Tibial artery (tissue), 4 donors: ENCODE results near the gene COTL1.

Experiments
- DNase-seq, 2 donors: peaks; one replicate each; pipeline ENCODE4 v3.0.0-alpha.2; 2019
- H3K27ac ChIP-seq, 2 donors: fragments of 200-600 bp; sonication (generic) in 1 of 2; 1 replicate in 1 of 2; 2 replicates in 1 of 2; pipeline ENCODE4 v1.5.1; 2018 to 2019; ENCODE audit warnings: mild to moderate bottlenecking in 1 of 2
- H3K27me3 ChIP-seq, 2 donors: fragments of 200-600 bp; sonication (generic) in 1 of 2; one replicate each; pipeline versions ENCODE4 v1.5.1 to v1.6.0; 2016 to 2019
- H3K36me3 ChIP-seq, 3 donors: fragments of 200-600 bp; sonication (generic) in 2 of 3; one replicate each; pipeline ENCODE4 v1.5.1; 2016 to 2019; ENCODE audit warnings: mild to moderate bottlenecking in 2 of 3
- H3K4me1 ChIP-seq, 4 donors: fragments of 200-600 bp; sonication (generic) in 2 of 4; 1 replicate in 3 of 4; 2 replicates in 1 of 4; pipeline ENCODE4 v1.5.1; 2016 to 2019
- H3K4me3 ChIP-seq, 2 donors: fragments of 200-600 bp; sonication (generic) in 1 of 2; 1 replicate in 1 of 2; 2 replicates in 1 of 2; pipeline ENCODE4 v1.5.1; 2018 to 2019; ENCODE audit warnings: mild to moderate bottlenecking in 2 of 2
- H3K9me3 ChIP-seq, 3 donors: fragments of 200-600 bp; sonication (generic) in 1 of 3; one replicate each; pipeline ENCODE4 v1.5.1; 2016 to 2019
- intact Hi-C: fragments of 100-400 bp; cut with DNase I; formaldehyde crosslinking; loops from one replicate; pipeline ENCODE4 v1.15.0; 2023; ENCODE audit warnings: low total_unique reads
- TF ChIP-seq, protein P1 (sequence below), 2 experiments: fragments of 200-600 bp in 1 of 2; fragments of 450-650 bp in 1 of 2; IDR thresholded peaks; one replicate each; pipeline ENCODE4 v1.5.1; 2017 to 2019; ENCODE audit warnings: antibody characterized with exemption in 2 of 2, mild to moderate bottlenecking in 1 of 2, moderate library complexity in 1 of 2

Gene COTL1

DNA sequence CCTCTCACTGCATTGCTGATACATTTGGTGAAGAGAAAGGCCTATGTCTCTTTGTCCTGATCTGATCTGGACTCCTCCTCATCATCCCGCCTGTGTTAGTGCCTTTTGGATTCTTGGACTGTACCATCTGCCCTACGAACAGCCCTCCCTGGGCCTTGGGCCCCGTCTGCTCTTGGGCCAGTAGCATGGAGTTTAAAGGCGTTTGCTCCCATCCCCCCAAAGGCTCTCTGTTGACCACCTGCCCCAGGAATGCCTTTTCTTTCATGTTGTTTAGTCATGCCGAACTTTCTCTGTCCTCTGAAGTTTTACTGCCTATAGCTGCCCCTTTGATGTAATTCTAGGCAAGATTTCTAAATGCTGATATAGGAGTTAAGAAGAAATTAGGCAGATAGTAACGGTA, 82.5 kb downstream of the COTL1 start:
- no peaks in the 10 kb centered on the region for H3K9me3 ChIP-seq
- H3K4me1 ChIP-seq = peaks cover 0 to 22% (median 19%) of the 10 kb centered on the region in 4 donors
- no peaks in the 10 kb centered on the region for H3K36me3 ChIP-seq
- no peak for DNase-seq
- H3K27me3 ChIP-seq = no peaks in the 10 kb centered on the region
- TF ChIP-seq, protein P1, sequence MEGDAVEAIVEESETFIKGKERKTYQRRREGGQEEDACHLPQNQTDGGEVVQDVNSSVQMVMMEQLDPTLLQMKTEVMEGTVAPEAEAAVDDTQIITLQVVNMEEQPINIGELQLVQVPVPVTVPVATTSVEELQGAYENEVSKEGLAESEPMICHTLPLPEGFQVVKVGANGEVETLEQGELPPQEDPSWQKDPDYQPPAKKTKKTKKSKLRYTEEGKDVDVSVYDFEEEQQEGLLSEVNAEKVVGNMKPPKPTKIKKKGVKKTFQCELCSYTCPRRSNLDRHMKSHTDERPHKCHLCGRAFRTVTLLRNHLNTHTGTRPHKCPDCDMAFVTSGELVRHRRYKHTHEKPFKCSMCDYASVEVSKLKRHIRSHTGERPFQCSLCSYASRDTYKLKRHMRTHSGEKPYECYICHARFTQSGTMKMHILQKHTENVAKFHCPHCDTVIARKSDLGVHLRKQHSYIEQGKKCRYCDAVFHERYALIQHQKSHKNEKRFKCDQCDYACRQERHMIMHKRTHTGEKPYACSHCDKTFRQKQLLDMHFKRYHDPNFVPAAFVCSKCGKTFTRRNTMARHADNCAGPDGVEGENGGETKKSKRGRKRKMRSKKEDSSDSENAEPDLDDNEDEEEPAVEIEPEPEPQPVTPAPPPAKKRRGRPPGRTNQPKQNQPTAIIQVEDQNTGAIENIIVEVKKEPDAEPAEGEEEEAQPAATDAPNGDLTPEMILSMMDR (IDR thresholded peaks at IDR 0.05) = no peak
- H3K27ac ChIP-seq = no peak overlapping the region
- intact Hi-C loops = no loop called here
- H3K4me3 ChIP-seq = no peak overlapping the region

DNA sequence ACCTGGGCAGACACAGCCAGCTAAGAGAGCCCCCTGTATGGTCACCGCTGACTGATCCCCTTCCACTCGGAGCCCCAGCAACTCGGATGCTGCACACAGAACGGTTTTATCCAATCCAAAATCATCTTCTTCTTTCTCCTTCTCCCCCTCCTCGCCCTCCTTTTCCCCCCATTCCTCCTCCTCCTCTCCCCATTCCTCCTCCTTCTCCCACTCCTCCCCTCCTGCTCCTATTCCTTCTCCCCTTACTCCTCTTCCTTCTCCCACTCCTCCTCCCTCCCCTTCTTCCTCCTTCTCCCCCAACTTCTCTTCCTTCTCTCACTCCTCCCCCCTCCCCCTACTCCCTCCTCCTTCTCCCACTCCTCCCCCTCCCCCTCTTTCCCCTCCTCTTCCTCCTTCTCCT, 83.1 kb downstream of the COTL1 start:
- H3K27ac ChIP-seq = no peak overlapping the region
- DNase-seq = no peak
- no peaks in the 10 kb centered on the region for H3K27me3 ChIP-seq
- no peaks in the 10 kb centered on the region for H3K9me3 ChIP-seq
- intact Hi-C loops = loop anchor here (5.0 kb wide), 1 partner anchor 67 kb away; no protein-coding TSS in a partner anchor
- no peak overlapping the region for H3K4me3 ChIP-seq
- H3K36me3 ChIP-seq = no peaks in the 10 kb centered on the region
- peaks cover 0 to 22% (median 19%) of the 10 kb centered on the region in 4 donors for H3K4me1 ChIP-seq
- TF ChIP-seq, protein P1 (IDR thresholded peaks at IDR 0.05) = no peak

DNA sequence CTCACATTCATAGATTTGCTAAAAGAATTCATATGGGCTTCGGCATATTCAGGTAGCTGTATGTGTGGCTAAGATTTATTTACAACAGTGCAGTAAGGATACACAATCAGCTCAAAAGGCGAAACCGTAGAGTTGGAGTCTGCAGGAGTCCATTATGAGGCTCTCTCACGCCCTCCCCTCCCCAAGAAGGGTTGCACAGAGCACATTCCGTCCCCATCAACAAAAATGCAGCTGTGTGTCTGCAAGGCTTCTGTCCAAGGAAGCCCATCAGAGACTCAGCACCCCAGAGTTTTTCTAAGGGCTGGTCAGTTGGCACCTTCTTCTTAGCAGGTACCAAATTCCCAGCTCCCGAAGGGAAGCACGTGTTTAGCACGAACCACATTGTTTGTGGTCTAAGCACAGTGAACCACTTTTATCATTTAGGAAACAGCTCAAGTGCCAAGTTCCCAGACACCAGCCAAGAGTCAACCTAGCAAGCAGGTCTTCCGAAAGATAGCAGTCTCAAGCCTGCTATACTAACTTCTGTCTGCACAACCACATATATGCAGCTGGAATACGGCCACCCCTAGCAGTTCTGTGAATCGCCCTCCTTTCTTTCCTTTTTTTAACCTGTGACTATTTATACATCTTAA, 84.9 kb downstream of the COTL1 start:
- H3K36me3 ChIP-seq = no peaks in the 10 kb centered on the region
- H3K9me3 ChIP-seq = no peaks in the 10 kb centered on the region
- peak overlapping the region in 1 of 2 donors; percentile 35 for H3K27ac ChIP-seq
- no peak overlapping the region for H3K4me3 ChIP-seq
- peaks cover 0 to 26% (median 22%) of the 10 kb centered on the region in 4 donors for H3K4me1 ChIP-seq
- intact Hi-C loops = loop anchor here (5.0 kb wide), 1 partner anchor 69 kb away; no protein-coding TSS in a partner anchor
- DNase-seq = no peak
- H3K27me3 ChIP-seq = no peaks in the 10 kb centered on the region
- TF ChIP-seq, protein P1 (IDR thresholded peaks at IDR 0.05) = no peak

DNA sequence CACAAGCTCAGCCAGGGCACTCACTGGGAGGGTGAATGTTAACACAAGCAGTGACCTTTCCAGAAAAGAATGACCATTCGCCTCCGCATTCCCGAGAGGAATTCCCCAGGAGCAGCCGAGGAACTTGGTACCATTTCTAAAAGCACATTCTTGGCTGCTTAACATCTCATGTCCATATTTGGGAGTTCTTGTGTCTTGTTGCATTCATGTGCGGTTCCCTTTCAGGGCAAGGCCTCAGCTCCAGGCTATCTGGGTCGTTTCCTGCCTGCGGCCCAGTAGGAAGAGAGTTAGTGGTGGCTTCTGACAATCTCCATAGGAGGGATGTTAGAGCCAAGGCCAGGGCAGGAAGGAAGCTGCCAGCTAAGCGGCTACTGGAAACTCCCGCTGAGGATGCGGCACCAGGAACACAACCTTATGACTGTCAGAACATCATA, 85.6 kb downstream of the COTL1 start:
- Histone ChIP-seq H3K4me3 (no peak overlapping the region), H3K36me3 (no peaks in the 10 kb centered on the region), H3K4me1 (peaks cover 0 to 33% (median 29%) of the 10 kb centered on the region in 4 donors), H3K27me3 (no peaks in the 10 kb centered on the region), H3K27ac (peak overlapping the region in 1 of 2 donors; percentile 35), H3K9me3 (no peaks in the 10 kb centered on the region)
- intact Hi-C loops = loop anchor here (5.0 kb wide), 1 partner anchor 70 kb away; no protein-coding TSS in a partner anchor
- DNase-seq = peak; percentile 69 to 83
- TF ChIP-seq, protein P1 (IDR thresholded peaks at IDR 0.05) = no peak

DNA sequence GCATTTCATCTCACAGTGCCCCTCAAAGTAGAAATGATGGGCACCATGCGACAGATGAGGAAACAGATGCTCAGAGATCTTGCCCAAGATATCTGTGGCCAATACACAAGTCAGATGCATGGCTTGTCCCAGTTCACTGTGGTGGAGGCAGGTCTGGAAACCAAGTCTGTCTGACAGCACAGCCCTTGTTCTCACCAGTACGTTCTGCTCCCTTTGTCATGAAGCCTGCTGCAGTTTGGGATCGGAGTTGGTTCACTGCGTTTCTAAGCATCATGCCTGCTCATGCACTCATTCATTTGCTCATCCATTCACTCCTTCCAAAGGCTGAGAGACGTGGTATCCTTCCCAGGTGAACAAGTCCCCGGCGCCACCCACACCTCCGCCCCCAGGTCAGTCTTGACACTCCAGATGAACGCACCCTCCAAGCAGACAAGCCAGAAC, 86.2 kb downstream of the COTL1 start:
- no peak for DNase-seq
- Histone ChIP-seq H3K36me3 (no peaks in the 10 kb centered on the region), H3K4me3 (no peak overlapping the region), H3K27me3 (no peaks in the 10 kb centered on the region), H3K9me3 (no peaks in the 10 kb centered on the region), H3K27ac (peak overlapping the region in 1 of 2 donors; percentile 35), H3K4me1 (peaks cover 0 to 39% (median 33%) of the 10 kb centered on the region in 4 donors)
- TF ChIP-seq, protein P1 (IDR thresholded peaks at IDR 0.05) = no peak
- intact Hi-C loops = loop anchor here (5.0 kb wide), 1 partner anchor 71 kb away; no protein-coding TSS in a partner anchor
